ENCODE results near the gene COA1. TPM values are rescaled to one million over a fixed set of nuclear protein-coding genes. Genes with fewer than 3 reads are reported as not detected.

COA1 gene
- total RNA-seq, 2 donors from 2014 or later, result 47.9 to 57.5 TPM

DNA sequence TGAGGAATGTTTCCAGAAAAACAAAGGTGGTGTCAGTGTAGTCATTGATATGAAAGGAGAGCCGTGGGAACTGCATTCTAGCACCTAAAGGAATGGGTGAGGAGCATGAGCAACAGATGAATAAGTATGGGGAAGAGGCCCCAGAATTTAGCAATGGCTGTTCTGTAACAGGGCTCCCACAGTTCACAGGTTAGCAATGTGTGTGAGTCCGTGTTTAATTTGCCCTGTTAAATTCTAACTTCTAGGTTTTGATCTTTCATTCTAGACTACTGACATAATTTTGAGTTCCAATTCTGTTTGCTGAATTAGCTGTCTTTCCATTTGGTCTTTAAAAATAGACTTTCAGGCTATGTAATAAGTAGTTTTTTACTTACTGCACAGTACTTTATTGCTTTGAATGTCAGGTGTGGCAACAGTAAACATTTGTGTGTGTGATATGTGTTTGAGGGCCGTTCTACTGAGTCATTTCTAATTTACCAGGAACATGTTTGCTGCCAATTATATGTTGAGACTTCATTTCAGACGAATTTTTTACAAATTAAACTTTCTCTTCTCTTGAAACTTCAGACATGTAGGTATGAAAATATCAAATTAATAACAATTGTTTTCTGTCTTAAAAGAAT lies 137.7 kb downstream of the COA1 start:
- Histone ChIP-seq H3K9me3 (no peaks in the 10 kb centered on the region), H3K27ac (no peak overlapping the region), H3K4me1 (replicated peaks) (peaks cover 6% of the 10 kb centered on the region), H3K4me3 (no peak overlapping the region), H3K36me3 (no peaks in the 10 kb centered on the region), H3K27me3 (replicated peaks; ENCODE audit: insufficient read depth) (no peaks in the 10 kb centered on the region)
- DNase-seq (ENCODE audit: low spot score), result no peak
- 49% methylated on average over 4 of the region's 4 CpGs for WGBS
- TF ChIP-seq CTCF (IDR thresholded peaks at IDR 0.05) (no peak), POLR2AphosphoS5 (IDR thresholded peaks at IDR 0.05) (no peak), POLR2A (IDR thresholded peaks at IDR 0.05) (no peak)
- intact Hi-C loops (cut with DNase I), result no loop called here

- intact Hi-C loops (cut with DNase I), result no loop called here
- 89% methylated on average over 2 of the region's 2 CpGs for WGBS
These were observed 138.3 kb downstream of the COA1 start for GRCh38 chr7:43590862-43591557.

GRCh38 chr7:43589728-43590127 lies 139.6 kb downstream of the COA1 start:
- Histone ChIP-seq H3K27me3 (replicated peaks; ENCODE audit: insufficient read depth) (no peaks in the 10 kb centered on the region), H3K9me3 (no peaks in the 10 kb centered on the region), H3K4me1 (replicated peaks) (peaks cover 6% of the 10 kb centered on the region), H3K27ac (no peak overlapping the region), H3K36me3 (no peaks in the 10 kb centered on the region), H3K4me3 (no peak overlapping the region)
- intact Hi-C loops (cut with DNase I), result no loop called here
- no peak for DNase-seq (ENCODE audit: low spot score)
- no peak for TF ChIP-seq CTCF (IDR thresholded peaks at IDR 0.05)
- no peak for TF ChIP-seq POLR2A (IDR thresholded peaks at IDR 0.05)
- TF ChIP-seq POLR2AphosphoS5 (IDR thresholded peaks at IDR 0.05), result no peak
- WGBS, result 81% methylated on average over 3 of the region's 3 CpGs

More at GRCh38 chr7:43590862-43591557, 138.3 kb downstream of the COA1 start:
- Histone ChIP-seq H3K4me3 (no peak overlapping the region), H3K36me3 (no peaks in the 10 kb centered on the region), H3K27ac (no peak overlapping the region), H3K27me3 (replicated peaks; ENCODE audit: insufficient read depth) (no peaks in the 10 kb centered on the region), H3K4me1 (replicated peaks) (peaks cover 6% of the 10 kb centered on the region), H3K9me3 (no peaks in the 10 kb centered on the region)
- no peak for DNase-seq (ENCODE audit: low spot score)
- TF ChIP-seq POLR2A (IDR thresholded peaks at IDR 0.05) (no peak), POLR2AphosphoS5 (IDR thresholded peaks at IDR 0.05) (no peak), CTCF (IDR thresholded peaks at IDR 0.05) (no peak)

Other genes with a start within 250 kb of the COA1 start
- 1 to 10 TPM; 6.8 to 8.2 TPM for gene STK17A, start 146.4 kb downstream of the COA1 start, total RNA-seq
- 10 to 100 TPM; 30.2 to 39.7 TPM for gene BLVRA, start 29.2 kb upstream of the COA1 start, total RNA-seq
- gene MRPS24, start 140.0 kb upstream of the COA1 start, total RNA-seq, result 100 to 1,000 TPM in 1 of 2 donors, 10 to 100 TPM in 1; 92.7 to 131 TPM
- gene URGCP, start 177.1 kb upstream of the COA1 start, total RNA-seq, result 10 to 100 TPM; 22.2 to 30.8 TPM
- 10 to 100 TPM; 17.3 to 22.0 TPM for gene UBE2D4, start 196.9 kb upstream of the COA1 start, total RNA-seq

All from prostate gland (tissue), 2 donors.